ENCODE results near the gene TRAPPC1. TPM values are rescaled to one million over a fixed set of nuclear protein-coding genes. Genes with fewer than 3 reads are reported as not detected.

The TRAPPC1 gene
- 10 to 100 TPM; 24.1 to 67.5 (median 27.8) TPM for total RNA-seq

DNA sequence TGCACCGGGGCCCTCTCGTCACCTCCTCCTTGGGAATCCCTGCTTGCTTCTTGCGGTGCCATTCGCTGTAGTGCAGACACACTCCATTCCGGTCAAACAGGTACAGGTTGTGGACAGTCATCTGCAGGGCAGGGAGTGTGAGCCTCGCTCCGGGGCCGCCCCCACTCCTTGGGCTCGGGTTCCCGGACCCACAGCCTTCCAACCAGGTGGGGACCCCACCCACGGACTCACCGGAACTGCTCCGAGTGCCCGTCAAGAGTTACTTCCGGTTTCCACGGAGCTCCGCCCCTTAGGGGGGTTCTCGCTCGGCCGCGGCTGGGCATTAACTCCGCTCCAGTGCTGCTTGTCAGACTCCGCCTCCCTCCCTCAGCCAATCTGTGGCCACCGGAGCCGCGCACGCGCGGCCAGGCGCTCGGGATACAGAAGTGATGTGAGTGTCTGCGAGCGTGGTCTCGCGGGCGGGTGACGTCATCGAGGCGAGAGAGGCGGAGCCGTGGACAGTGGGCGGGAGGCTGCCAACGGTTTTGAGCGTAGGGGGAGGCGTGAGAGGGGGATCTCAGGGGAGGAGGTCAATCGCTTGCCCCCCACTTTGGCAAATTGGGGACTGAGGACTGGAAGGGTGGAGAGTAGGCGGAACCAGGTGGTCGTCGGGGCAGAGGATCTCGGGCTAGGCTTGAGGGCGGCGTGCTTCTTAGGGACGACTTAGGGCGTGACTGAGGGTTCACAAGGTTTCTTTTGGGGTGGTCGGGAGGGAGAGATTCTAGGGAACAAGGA is at the start of gene TRAPPC1, which contains the start of gene CNTROB:
Gene TRAPPC1, minus strand, starts transcription at position 238 of the 774 bp plus-strand sequence. Its CDS starts 117 bp downstream, at position 121.
Gene CNTROB, plus strand, starts transcription at position 498 of the 774 bp plus-strand sequence. CDS start 874 bp downstream, outside the sequence.
- Histone ChIP-seq H3K27ac (peak within 1 kb of the TSS; percentile 86 to 87), H3K9me3 (no peaks in the 10 kb centered on the region), H3K36me3 (no peaks in the 10 kb centered on the region), H3K4me3 (peak within 1 kb of the TSS; percentile 70 to 83), H3K4me1 (peaks cover 0 to 17% of the 10 kb centered on the region in 2 donors), H3K27me3 (no peaks in the 10 kb centered on the region)
- peak; percentile 99 to 100 for DNase-seq
- peak; percentile 86 to 93 for TF ChIP-seq POLR2A (IDR thresholded peaks at IDR 0.05)
- TF ChIP-seq, protein P1, sequence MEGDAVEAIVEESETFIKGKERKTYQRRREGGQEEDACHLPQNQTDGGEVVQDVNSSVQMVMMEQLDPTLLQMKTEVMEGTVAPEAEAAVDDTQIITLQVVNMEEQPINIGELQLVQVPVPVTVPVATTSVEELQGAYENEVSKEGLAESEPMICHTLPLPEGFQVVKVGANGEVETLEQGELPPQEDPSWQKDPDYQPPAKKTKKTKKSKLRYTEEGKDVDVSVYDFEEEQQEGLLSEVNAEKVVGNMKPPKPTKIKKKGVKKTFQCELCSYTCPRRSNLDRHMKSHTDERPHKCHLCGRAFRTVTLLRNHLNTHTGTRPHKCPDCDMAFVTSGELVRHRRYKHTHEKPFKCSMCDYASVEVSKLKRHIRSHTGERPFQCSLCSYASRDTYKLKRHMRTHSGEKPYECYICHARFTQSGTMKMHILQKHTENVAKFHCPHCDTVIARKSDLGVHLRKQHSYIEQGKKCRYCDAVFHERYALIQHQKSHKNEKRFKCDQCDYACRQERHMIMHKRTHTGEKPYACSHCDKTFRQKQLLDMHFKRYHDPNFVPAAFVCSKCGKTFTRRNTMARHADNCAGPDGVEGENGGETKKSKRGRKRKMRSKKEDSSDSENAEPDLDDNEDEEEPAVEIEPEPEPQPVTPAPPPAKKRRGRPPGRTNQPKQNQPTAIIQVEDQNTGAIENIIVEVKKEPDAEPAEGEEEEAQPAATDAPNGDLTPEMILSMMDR (IDR thresholded peaks at IDR 0.05): peak in 1 of 4 experiments; percentile 19
- intact Hi-C loops (cut with DNase I; ENCODE audit: low total_unique reads): no loop called here

GRCh38 chr17:7977805-7978204 is 46.1 kb upstream of the TRAPPC1 start:
- H3K4me1 ChIP-seq: no peaks in the 10 kb centered on the region
- no peak overlapping the region for H3K27ac ChIP-seq
- H3K36me3 ChIP-seq: no peaks in the 10 kb centered on the region
- no peak for DNase-seq
- H3K9me3 ChIP-seq: no peaks in the 10 kb centered on the region
- H3K4me3 ChIP-seq: no peak overlapping the region
- intact Hi-C loops (cut with DNase I; ENCODE audit: low total_unique reads): no loop called here
- no peaks in the 10 kb centered on the region for H3K27me3 ChIP-seq
- TF ChIP-seq, protein P1 (IDR thresholded peaks at IDR 0.05): no peak
- no peak for TF ChIP-seq POLR2A (IDR thresholded peaks at IDR 0.05)

- DNase-seq: no peak
- no peaks in the 10 kb centered on the region for H3K36me3 ChIP-seq
- H3K27ac ChIP-seq: no peak overlapping the region
Measured at GRCh38 chr17:7977039-7977438, 45.3 kb upstream of the TRAPPC1 start.

GRCh38 chr17:7974638-7975131 is 42.9 kb upstream of the TRAPPC1 start:
- DNase-seq: no peak
- no peaks in the 10 kb centered on the region for H3K4me1 ChIP-seq
- no peaks in the 10 kb centered on the region for H3K27me3 ChIP-seq
- no peaks in the 10 kb centered on the region for H3K36me3 ChIP-seq
- intact Hi-C loops (cut with DNase I; ENCODE audit: low total_unique reads): no loop called here
- H3K9me3 ChIP-seq: no peaks in the 10 kb centered on the region
- no peak overlapping the region for H3K27ac ChIP-seq
- H3K4me3 ChIP-seq: no peak overlapping the region
- no peak for TF ChIP-seq POLR2A (IDR thresholded peaks at IDR 0.05)

More at GRCh38 chr17:7977039-7977438, 45.3 kb upstream of the TRAPPC1 start:
- H3K4me3 ChIP-seq: no peak overlapping the region
- no peaks in the 10 kb centered on the region for H3K27me3 ChIP-seq
- intact Hi-C loops (cut with DNase I; ENCODE audit: low total_unique reads): no loop called here
- no peak for TF ChIP-seq POLR2A (IDR thresholded peaks at IDR 0.05)
- TF ChIP-seq, protein P1 (IDR thresholded peaks at IDR 0.05): no peak
- H3K9me3 ChIP-seq: no peaks in the 10 kb centered on the region
- H3K4me1 ChIP-seq: no peaks in the 10 kb centered on the region

- Histone ChIP-seq H3K27me3 (no peaks in the 10 kb centered on the region), H3K9me3 (no peaks in the 10 kb centered on the region), H3K27ac (no peak overlapping the region), H3K4me3 (no peak overlapping the region), H3K4me1 (no peaks in the 10 kb centered on the region), H3K36me3 (no peaks in the 10 kb centered on the region)
- intact Hi-C loops (cut with DNase I; ENCODE audit: low total_unique reads): no loop called here
- no peak for TF ChIP-seq POLR2A (IDR thresholded peaks at IDR 0.05)
- TF ChIP-seq, protein P1 (IDR thresholded peaks at IDR 0.05): no peak
- DNase-seq: no peak
Measured at GRCh38 chr17:7972131-7972785, 40.5 kb upstream of the TRAPPC1 start.
